Subcutaneous adipose tissue (tissue), 4 donors: ENCODE measurements around the gene DDI2. TPM values are rescaled to one million over a fixed set of nuclear protein-coding genes. Genes with fewer than 3 reads are reported as not detected.

Source experiments
- CTCF ChIP-seq: fragments of 450-650 bp; IDR thresholded peaks from one replicate; pipeline ENCODE4 v1.5.1; 2016; ENCODE audit warnings: low read depth, mild to moderate bottlenecking, control low read depth, antibody characterized with exemption, moderate library complexity
- small RNA-seq: library from RNA; depleted of rRNA; stranded (forward); fragments of <200 nt; gene quantifications from one replicate; pipeline ENCODE3, GENCODE V24; 2016
- total RNA-seq, 4 donors: library from RNA; depleted of rRNA; stranded (reverse); fragments of >200 nt; gene quantifications; one replicate each; pipeline ENCODE4 v1.1.0, GENCODE V29; 2016

The DDI2 gene
- total RNA-seq, 4 donors from 2014 or later: 88.1 to 124 (median 115) TPM

- TF ChIP-seq CTCF: no peak
Observed at GRCh38 chr1:15708486-15709137, 91.4 kb downstream of the DDI2 start.

- TF ChIP-seq CTCF: no peak
Observed at GRCh38 chr1:15709226-15709625, 92.0 kb downstream of the DDI2 start.

- TF ChIP-seq CTCF: no peak
Observed at GRCh38 chr1:15712168-15712567, 94.9 kb downstream of the DDI2 start.

GRCh38 chr1:15714406-15715136, 97.3 kb downstream of the DDI2 start:
- no peak for TF ChIP-seq CTCF

GRCh38 chr1:15717418-15718125, 100.3 kb downstream of the DDI2 start:
- TF ChIP-seq CTCF: no peak

- TF ChIP-seq CTCF: no peak
Observed at GRCh38 chr1:15718199-15718601, 100.9 kb downstream of the DDI2 start.

Small RNA genes lying within 50 kb of the gene (small RNA-seq; reads per million reads assigned to genes)
- gene AL121992.2 (not detected), gene CD24P1 (not detected), gene RNU7-179P (not detected)

Other genes with a start within 250 kb of the DDI2 start
- 10 to 100 TPM; 16.6 to 47.4 (median 30.5) TPM for gene EFHD2, start 207.6 kb upstream of the DDI2 start, total RNA-seq
- under 1 TPM in 1 of 4 donors, not detected in 3; 0.38 TPM for gene CTRC, start 179.0 kb upstream of the DDI2 start, total RNA-seq
- gene CELA2A, start 160.7 kb upstream of the DDI2 start, total RNA-seq: not detected
- not detected for gene CELA2B, start 141.4 kb upstream of the DDI2 start, total RNA-seq
- gene CASP9, start 93.2 kb upstream of the DDI2 start, total RNA-seq: 10 to 100 TPM; 10.1 to 12.1 (median 10.3) TPM
- 10 to 100 TPM; 12.1 to 22.3 (median 13.8) TPM for gene DNAJC16, start 90.6 kb upstream of the DDI2 start, total RNA-seq
- gene AGMAT, start 32.4 kb upstream of the DDI2 start, total RNA-seq: under 1 TPM in 2 of 4 donors, not detected in 2; 0.49 to 0.68 TPM
- 10 to 100 TPM; 41.9 to 74.5 (median 55.7) TPM for gene PLEKHM2, start 66.9 kb downstream of the DDI2 start, total RNA-seq
- 10 to 100 TPM in 1 of 4 donors, 1 to 10 TPM in 1, under 1 TPM in 2; 0.44 to 11.1 (median 1.1) TPM for gene SLC25A34, start 118.8 kb downstream of the DDI2 start, total RNA-seq
- not detected for gene TMEM82, start 125.0 kb downstream of the DDI2 start, total RNA-seq
- gene FBLIM1, start 141.3 kb downstream of the DDI2 start, total RNA-seq: 10 to 100 TPM in 3 of 4 donors, 1 to 10 TPM in 1; 5.1 to 21.9 (median 14.9) TPM
- gene UQCRHL, start 190.2 kb downstream of the DDI2 start, total RNA-seq: 1 to 10 TPM; 1.5 to 2.6 (median 1.7) TPM
- 10 to 100 TPM; 44.0 to 83.3 (median 67.1) TPM for gene SPEN, start 230.2 kb downstream of the DDI2 start, total RNA-seq